ENCODE results near the gene TMEM139. TPM values are rescaled to one million over a fixed set of nuclear protein-coding genes. Genes with fewer than 3 reads are reported as not detected.

Gene TMEM139
- total RNA-seq, 2 donors from 2014 or later, result 13.2 to 23.9 TPM

GRCh38 chr7:143243111-143243510 lies 41.6 kb upstream of the TMEM139 start:
- H3K9me3 ChIP-seq, result no peaks in the 10 kb centered on the region
- intact Hi-C loops (cut with DNase I), result loop anchor here (5.0 kb wide), 2 partner anchors 59 to 174 kb away; no protein-coding TSS in a partner anchor

GRCh38 chr7:143243614-143244013 lies 41.1 kb upstream of the TMEM139 start:
- Histone ChIP-seq H3K4me3 (no peak overlapping the region), H3K9me3 (no peaks in the 10 kb centered on the region), H3K4me1 (no peaks in the 10 kb centered on the region), H3K27ac (no peak overlapping the region), H3K27me3 (no peaks in the 10 kb centered on the region), H3K36me3 (replicated peaks in 1 of 2; ENCODE audit: insufficient read depth in 1 of 2, low read depth in 2 of 2) (no peaks in the 10 kb centered on the region)
- TF ChIP-seq POLR2A (IDR thresholded peaks at IDR 0.05) (no peak), CTCF (IDR thresholded peaks at IDR 0.05) (no peak)
- intact Hi-C loops (cut with DNase I), result loop anchor here (5.0 kb wide), 2 partner anchors 59 to 174 kb away; no protein-coding TSS in a partner anchor
- 69 to 73% methylated on average over 3 of the region's 3 CpGs for WGBS, 2 donors
- ATAC-seq (no peak), DNase-seq (no peak)

More at GRCh38 chr7:143243111-143243510, 41.6 kb upstream of the TMEM139 start:
- TF ChIP-seq CTCF (IDR thresholded peaks at IDR 0.05) (no peak), POLR2A (IDR thresholded peaks at IDR 0.05) (no peak)
- DNase-seq, result no peak
- H3K27ac ChIP-seq, result no peak overlapping the region
- H3K27me3 ChIP-seq, result no peaks in the 10 kb centered on the region
- WGBS, 2 donors, result 49 to 55% methylated on average over 7 of the region's 7 CpGs
- H3K36me3 ChIP-seq (replicated peaks in 1 of 2; ENCODE audit: insufficient read depth in 1 of 2, low read depth in 2 of 2), result no peaks in the 10 kb centered on the region
- no peaks in the 10 kb centered on the region for H3K4me1 ChIP-seq
- H3K4me3 ChIP-seq, result no peak overlapping the region
- ATAC-seq, result no peak

GRCh38 chr7:143244321-143244720 lies 40.4 kb upstream of the TMEM139 start:
- H3K27me3 ChIP-seq, result no peaks in the 10 kb centered on the region
- intact Hi-C loops (cut with DNase I), result loop anchor here (5.0 kb wide), 2 partner anchors 58 to 173 kb away; no protein-coding TSS in a partner anchor
- H3K36me3 ChIP-seq (replicated peaks in 1 of 2; ENCODE audit: insufficient read depth in 1 of 2, low read depth in 2 of 2), result no peaks in the 10 kb centered on the region
- H3K4me3 ChIP-seq, result no peak overlapping the region
- no peaks in the 10 kb centered on the region for H3K4me1 ChIP-seq
- no peaks in the 10 kb centered on the region for H3K9me3 ChIP-seq
- 27 to 32% methylated on average over 1 of the region's 1 CpG for WGBS, 2 donors
- DNase-seq (no peak), ATAC-seq (no peak)
- no peak overlapping the region for H3K27ac ChIP-seq
- no peak for TF ChIP-seq POLR2A (IDR thresholded peaks at IDR 0.05)
- TF ChIP-seq CTCF (IDR thresholded peaks at IDR 0.05), result no peak

GRCh38 chr7:143245123-143245522 lies 39.6 kb upstream of the TMEM139 start:
- Histone ChIP-seq H3K27me3 (no peaks in the 10 kb centered on the region), H3K36me3 (replicated peaks in 1 of 2; ENCODE audit: insufficient read depth in 1 of 2, low read depth in 2 of 2) (no peaks in the 10 kb centered on the region), H3K4me3 (no peak overlapping the region), H3K4me1 (no peaks in the 10 kb centered on the region), H3K27ac (no peak overlapping the region), H3K9me3 (no peaks in the 10 kb centered on the region)
- ATAC-seq (no peak), DNase-seq (no peak)
- intact Hi-C loops (cut with DNase I), result no loop called here
- TF ChIP-seq POLR2A (IDR thresholded peaks at IDR 0.05), result no peak
- no peak for TF ChIP-seq CTCF (IDR thresholded peaks at IDR 0.05)
- WGBS, 2 donors, result 53 to 55% methylated on average over 3 of the region's 3 CpGs

- ATAC-seq (no peak), DNase-seq (no peak)
- no peak for TF ChIP-seq CTCF (IDR thresholded peaks at IDR 0.05)
- TF ChIP-seq POLR2A (IDR thresholded peaks at IDR 0.05), result no peak
- no peaks in the 10 kb centered on the region for H3K27me3 ChIP-seq
- no peak overlapping the region for H3K27ac ChIP-seq
- H3K36me3 ChIP-seq (replicated peaks in 1 of 2; ENCODE audit: insufficient read depth in 1 of 2, low read depth in 2 of 2), result no peaks in the 10 kb centered on the region
- 84 to 88% methylated on average over 1 of the region's 1 CpG for WGBS, 2 donors
- no peaks in the 10 kb centered on the region for H3K4me1 ChIP-seq
- no peak overlapping the region for H3K4me3 ChIP-seq
- intact Hi-C loops (cut with DNase I), result no loop called here
- H3K9me3 ChIP-seq, result no peaks in the 10 kb centered on the region
Observed at GRCh38 chr7:143247372-143247771, 37.4 kb upstream of the TMEM139 start.
